ENCODE results near the gene SOBP.

SOBP gene

DNA sequence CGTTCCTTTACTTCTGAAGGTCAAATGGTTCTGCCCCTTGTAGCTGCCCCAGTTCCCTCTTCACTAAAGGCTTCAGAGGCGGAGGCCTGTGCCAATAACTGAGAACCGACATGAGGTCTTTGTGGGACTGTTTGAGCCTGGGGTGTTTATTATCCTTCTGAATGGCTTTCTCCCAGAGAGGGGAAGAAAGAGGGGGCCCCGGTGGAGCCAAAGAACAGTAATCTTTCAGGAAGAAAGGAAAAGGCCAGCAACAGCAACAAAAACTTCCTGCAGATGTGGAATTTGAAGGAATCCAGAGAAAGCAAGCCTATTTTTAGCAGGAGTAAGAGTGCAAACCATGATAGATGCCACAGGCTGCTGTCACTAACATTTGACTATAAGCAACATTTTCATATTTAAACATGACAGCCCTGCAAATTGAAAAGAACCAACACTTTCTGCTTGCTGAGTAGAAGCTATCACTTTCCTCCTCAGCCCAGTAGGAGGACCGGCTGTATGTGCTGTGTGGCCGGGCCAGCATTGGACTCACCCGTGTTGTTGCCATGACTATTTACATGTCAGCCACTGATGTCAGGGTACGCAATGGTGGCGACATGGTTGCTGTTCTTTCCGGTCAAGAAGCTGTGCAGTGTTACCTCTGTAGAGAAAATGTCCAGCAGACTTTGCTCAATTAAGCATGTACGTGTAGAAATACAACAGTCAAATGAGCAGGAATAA is 121.3 kb downstream of the SOBP start:
- in situ Hi-C loops (cut with HindIII; ENCODE audit: low sequenced_read_pairs): no loop called here

DNA sequence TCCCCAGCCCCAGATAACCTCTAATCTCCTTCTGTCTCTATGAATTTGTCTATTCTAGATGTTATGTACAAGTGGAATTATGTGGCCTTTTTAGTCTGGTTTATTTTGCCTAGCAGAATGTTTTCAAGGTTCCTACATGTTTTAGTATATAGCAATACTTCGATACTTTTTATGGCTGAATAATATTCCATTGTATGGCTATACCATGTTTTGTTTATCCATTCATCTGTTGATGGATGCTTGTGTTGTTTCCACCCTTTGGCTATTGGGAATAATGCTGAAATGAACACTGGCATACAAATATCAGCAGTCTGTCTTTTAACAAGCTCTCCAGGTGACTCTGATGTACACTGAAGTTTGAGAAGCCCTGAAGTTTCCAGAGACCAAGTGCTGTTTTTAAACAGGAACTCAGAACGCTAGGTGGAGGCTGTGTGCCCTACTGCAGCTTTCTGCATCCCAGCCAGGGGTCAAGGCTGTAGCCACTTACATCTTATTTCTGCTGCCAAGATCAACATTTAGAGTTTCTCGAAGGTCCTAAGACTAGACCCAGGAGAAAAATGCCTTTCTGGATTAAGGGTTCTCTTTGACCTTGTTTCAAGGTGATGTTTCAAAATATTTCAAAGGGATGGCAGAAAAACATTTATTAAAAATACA is 123.0 kb downstream of the SOBP start:
- in situ Hi-C loops (cut with HindIII; ENCODE audit: low sequenced_read_pairs): no loop called here

DNA sequence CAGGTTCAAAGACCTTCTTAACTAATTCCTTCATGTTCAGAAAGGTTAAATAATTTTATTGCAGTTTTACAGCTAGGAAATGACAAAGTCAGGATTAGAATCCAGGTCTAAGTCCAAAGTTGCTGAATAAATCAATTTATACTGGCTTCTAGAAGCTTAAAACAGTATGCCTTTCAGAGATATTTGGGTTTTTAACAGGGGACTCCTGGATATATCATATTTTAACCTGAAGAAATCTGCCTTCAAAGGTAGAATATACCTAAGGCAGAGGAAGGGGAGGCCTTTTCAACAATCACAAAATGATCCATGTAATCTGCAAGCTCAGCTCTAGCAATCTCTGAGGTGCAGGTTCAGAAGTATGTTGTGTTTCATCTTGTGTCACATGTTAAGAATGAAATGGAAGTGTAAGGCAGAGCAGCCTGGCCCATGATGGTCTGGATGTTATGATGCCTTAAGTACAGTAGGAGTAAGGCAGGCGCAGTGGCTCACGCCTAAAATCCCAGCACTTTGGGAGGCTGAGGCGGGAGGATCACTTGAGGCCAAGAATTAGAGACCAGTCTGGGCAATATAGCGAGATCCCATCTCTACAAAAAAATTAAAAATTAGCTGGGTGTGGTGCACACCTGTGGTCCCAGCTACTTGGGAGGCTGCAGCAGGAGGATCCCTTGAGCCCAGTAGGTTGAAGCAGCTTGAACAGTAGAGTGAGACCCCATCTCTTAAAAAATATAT is 123.9 kb downstream of the SOBP start:
- in situ Hi-C loops (cut with HindIII; ENCODE audit: low sequenced_read_pairs): no loop called here

DNA sequence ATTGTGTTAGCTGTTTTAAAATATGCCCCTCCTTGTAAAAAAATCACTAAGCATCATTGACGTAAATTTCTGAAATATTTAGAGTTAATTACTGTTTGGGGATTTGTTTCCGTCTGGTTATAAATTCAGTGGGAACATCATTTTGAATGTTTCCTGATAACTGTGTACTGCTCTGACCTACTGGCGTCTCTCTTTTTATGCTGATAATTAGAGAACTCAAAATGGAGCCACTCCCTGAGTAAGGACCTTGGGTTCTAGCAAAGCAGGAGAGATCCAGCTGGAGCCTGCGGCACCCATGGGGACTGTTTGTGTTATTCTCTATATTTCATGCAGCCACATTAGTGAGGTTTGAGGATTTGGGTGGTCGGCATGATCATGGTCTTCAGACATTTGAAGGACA is 124.9 kb downstream of the SOBP start:
- in situ Hi-C loops (cut with HindIII; ENCODE audit: low sequenced_read_pairs): no loop called here

DNA sequence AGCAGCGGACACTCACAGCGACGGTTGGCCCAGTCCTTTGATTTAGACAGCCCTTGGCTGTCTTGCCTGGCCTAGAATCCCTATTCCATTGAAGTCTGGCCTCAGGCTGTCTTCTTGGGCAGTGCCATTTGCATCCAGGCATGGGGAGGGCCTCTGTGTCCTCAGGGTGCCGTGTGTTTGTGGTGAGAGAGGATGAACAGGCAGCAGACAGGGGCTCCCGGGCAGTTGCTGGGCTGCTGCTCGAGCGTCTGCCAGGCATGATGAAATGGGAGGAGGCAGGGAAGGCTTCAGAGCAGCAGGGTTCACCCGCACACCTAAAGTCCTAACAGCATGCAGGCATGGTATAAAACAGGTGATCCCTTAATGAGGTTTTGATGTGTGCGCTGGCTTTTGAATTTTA is 126.9 kb downstream of the SOBP start:
- in situ Hi-C loops (cut with HindIII; ENCODE audit: low sequenced_read_pairs): no loop called here

DNA sequence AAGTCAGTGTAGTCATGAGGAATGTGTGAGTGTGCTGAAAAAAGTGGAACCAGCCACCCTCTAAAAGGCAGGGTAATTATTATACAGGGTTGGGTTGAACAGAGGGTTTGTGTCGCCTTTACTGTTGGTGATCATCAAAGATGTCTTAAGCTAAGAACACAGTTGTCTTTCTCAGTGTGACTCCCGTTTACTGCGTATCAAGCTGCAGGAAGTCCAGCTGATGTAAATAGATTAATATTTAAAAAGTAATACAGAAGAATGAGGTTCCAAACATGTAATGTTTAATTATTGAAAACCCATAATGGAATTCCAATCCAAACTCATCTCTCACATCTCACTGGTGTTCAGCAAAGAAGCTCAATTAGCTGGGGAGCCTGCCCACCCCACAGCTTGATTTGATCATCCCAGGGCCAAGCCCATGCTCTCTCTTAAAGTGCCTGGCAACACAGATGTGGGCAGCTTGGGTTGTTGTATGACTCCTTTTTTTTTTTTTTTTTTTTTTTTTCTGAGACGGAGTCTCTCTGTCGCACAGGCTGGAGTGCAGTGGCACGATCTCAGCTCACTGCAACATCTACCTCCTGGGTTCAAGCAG is 127.5 kb downstream of the SOBP start:
- in situ Hi-C loops (cut with HindIII; ENCODE audit: low sequenced_read_pairs): no loop called here

DNA sequence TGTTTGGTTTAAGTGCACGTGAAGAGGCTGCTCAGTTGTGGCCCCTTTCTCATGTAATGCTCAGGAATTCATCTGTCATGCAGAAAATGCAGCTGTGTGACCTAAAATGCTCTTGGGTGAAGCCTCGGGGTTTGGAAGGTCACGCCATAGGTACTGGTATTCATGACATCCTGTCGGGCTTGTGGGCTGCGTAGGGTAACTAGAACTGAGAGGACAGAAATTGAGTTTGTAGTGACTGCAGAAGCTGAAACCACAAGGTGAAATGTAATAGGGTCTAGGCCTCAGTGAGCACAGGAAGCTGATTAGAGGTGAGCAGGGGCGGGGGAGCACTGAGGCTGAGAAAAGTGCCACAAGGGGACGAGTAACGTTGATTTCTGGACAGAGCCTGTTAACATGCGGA is 128.8 kb downstream of the SOBP start:
- in situ Hi-C loops (cut with HindIII; ENCODE audit: low sequenced_read_pairs): no loop called here

DNA sequence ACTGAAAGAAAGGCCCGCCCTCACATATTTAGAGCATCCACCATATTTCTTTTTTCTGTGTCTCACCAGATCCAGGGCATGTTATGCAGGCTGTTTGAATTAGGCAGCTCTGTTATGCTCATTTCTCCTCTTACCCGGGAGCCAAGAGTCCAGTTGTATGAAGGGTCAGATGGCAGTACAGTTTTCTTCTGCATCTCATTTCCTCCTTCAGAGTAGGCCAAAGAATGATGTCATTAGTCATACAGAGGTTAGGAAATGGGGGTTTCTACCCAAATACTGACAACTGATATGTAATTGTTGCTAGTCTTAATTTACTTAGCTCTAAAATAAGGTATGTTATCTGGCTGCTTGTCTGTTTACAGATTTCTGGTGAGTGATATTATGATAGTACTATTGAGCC is 130.8 kb downstream of the SOBP start:
- in situ Hi-C loops (cut with HindIII; ENCODE audit: low sequenced_read_pairs): no loop called here

DNA sequence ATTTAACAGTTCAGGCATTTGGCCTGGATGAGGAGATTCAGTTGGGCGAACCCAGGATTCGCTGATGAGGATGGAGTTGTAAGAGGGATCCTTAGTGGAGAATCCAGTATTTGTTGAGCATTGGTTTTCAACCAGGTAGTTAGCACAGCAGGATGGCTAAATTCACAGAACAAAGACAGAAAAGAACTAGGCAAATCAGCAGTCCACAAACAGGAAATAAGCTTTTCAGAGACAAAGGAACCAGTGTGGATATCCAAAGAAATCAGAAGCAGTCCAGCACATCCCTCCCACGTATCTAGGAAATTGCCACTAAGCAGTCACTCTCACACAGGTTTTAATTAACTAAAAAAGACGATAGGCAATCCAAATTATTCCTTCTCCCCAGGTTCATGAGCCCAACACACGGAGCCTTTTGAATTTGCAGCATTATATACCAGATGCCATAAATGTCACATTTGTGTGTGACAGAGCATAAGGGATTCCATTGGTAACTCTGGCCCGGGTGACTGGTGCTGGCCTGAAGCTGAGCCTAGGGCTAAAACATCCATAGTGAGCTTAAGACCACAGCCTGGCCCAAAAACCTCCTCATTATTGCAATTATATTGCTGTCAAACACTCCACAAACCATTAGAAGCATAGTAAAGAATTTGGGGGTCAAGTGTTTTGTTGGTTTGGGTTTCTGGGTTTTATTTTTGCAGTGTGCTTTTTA is 131.5 kb downstream of the SOBP start:
- in situ Hi-C loops (cut with HindIII; ENCODE audit: low sequenced_read_pairs): no loop called here

DNA sequence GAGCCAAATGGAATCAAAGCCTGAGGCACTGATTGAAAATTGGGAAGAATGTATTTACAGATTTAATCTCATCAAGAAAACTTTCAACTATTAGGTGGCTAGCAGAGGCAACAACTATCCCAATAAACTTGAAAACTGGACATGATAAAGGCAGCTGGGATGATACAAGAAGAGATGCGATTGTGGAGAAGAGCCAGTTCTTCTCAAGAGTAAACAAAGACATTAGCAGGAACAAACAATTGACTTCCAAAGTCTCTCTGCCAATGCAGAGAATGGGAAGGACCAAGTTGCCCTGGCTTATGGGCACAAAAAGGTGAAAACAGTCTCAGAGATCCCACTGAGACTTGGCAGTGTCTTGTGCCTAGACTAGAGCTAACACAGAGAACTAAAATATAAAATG is 132.4 kb downstream of the SOBP start:
- in situ Hi-C loops (cut with HindIII; ENCODE audit: low sequenced_read_pairs): no loop called here

DNA sequence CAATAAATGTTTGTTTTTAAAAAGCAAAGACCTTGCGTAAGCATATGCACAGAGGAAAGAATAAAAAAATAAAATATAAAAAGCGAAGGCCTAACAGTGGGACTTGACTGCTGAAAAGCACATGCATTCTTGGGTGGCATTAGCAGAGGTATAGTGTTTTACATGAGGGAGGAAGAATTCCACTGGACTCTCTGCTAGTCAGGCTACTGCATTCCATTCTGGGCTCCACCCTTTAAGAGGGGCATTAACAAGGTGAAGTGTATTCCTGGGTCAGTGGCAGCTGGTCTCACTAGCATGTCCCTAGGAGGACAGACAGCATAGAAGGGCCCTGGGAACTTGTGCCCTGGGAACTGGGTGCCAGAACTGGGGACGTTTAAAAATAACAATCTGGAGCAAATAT is 134.1 kb downstream of the SOBP start:
- in situ Hi-C loops (cut with HindIII; ENCODE audit: low sequenced_read_pairs): no loop called here

DNA sequence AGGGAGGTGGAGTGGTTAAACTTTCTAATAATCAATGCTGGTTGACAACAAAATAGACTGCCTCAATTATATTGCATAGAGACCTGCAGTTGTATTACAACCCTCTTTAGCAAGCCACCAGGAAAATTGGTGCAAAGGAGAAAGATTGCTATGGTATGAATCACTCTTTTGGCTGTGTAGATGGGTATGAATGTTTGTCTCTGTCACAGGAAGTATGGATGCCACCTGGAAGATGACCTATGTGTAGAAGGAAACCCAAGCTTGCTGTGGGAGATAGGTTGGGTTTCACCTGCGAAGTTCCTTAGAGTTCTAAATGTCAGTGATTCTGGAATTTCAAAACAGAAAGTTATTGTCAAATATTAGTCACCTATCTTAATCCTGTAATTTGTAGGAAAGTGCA is 134.6 kb downstream of the SOBP start:
- in situ Hi-C loops (cut with HindIII; ENCODE audit: low sequenced_read_pairs): no loop called here

DNA sequence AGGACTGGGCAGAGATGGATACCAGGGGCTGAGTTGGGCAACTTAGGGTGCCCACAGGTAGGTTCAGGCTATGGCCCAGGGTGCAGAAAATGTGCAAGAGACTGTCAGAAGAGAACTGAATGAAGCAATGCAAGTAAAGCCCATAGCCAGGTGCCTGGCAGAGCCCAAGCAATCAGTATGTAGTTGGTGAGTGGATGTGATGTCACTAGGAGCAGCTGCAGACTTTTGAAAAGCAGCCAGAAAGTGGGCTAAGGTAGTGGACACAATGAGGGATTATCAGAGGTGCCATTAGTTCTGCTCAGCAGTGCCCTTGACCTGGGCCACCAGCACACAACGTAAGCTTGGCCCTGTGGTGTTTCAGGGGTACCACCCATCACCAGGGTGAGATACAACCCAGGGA is 135.3 kb downstream of the SOBP start:
- in situ Hi-C loops (cut with HindIII; ENCODE audit: low sequenced_read_pairs): no loop called here

DNA sequence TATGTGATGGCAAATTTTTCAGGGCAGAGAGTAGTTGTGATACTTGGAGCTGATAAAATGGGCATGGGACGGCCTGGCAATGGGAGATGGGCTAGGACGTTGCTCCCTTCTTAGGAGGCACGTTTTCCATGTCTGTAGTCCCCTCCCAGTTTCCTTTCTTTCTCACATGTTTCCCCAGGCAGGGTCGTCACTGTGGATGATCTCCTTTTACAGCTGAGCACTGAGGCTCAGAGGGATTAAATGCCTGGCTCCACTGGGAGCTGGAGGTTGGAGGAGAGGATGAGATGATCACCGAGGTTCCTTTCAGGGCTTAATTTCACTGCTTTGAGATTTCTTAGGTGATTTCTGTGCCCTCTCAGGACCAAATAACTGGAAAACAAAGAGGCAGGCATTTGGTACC is 136.7 kb downstream of the SOBP start:
- in situ Hi-C loops (cut with HindIII; ENCODE audit: low sequenced_read_pairs): no loop called here

DNA sequence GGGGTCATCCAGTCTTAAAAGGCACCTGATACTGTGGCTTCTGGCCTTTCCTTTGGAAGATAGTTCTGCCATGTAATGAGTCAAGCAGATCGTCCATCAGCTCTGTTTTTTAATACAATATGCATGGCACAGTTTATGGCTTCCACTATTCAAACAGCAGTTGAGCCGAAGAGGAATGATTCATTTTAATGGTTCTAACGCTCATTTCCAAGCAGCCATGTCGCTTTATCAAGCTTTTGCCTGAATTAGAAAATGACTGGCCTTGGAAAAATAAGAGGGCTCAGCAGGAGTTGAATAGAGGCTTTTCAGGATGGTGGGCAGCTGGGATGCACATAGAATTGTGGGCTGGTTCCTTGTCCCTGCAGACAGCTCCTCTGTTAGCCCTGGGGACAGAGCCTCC is 138.1 kb downstream of the SOBP start:
- in situ Hi-C loops (cut with HindIII; ENCODE audit: low sequenced_read_pairs): no loop called here

DNA sequence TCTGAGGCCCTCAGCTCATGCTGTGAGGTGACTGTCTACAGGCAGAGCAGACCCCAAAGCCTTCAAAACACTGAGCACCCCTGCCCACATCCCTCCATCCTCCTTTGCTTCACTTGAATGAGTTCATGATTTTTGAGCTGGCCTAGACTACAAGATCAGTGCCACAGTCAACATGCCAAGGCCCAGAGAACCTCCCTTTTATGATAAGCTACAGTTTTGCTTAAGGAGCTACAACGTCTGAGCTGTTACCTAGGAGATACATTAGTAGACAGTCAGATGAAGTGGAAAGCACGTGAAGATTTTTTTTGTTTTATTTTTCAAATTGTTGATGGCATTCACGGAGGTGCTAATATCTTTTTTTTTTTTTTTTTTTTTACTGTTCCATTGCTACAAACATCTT is 139.0 kb downstream of the SOBP start:
- in situ Hi-C loops (cut with HindIII; ENCODE audit: low sequenced_read_pairs): no loop called here

DNA sequence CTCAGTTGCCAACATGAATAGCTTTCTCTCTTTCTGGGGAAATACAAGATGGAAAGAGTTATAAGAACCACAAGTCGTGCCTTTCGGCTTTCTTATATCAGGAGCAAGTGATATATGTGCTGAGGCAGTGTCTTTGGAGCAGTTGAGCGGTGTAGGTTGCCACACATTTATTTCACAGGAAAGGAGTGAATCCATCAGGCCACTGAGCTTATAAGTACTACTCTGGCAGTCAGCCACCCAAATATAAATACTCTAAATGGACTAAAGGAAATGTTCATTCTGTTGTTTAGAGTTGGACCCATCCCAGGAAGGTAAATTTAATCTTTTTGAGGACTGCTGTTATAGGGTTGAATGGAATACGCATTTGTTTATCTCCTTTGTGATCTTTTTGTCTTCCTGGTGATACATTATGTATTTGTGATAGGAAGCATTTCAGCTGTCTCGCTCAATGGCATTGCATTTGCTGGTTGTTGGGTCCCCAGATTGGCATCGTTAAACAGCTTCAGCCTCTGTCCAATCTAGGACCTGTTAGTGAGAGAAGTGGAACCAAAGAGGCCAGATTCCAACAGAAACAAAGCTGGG is 139.7 kb downstream of the SOBP start:
- in situ Hi-C loops (cut with HindIII; ENCODE audit: low sequenced_read_pairs): loop anchor here (5.0 kb wide), 1 partner anchor 52 kb away; no protein-coding TSS in a partner anchor

DNA sequence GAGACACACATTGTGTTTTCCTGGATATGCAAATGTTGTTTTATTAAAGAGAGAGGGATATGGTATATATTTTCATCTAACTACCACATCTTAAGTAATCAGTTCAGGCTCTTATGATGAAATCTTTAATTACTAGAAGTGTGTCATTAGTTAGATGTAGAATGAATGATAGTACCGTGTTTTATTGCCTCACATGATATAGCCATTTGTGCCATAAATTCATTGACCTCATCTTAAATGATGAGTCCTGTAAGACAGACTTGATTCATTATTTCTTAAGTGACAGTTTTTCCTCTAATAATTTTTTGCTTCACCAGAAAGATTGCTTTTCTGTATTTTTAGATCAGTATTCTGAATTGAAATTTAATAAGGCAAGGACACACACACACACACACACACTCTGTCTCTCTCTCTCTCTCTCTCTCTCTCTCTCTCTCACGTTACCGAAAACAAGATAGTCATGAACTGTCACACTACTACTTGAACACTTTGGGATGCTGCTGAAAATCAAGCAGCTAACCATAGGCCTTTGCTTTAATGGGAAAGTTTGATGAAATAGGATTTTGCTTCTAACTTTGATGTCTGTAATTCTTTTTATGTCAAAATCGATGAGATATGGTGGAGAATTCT is 140.5 kb downstream of the SOBP start:
- in situ Hi-C loops (cut with HindIII; ENCODE audit: low sequenced_read_pairs): loop anchor here (5.0 kb wide), 1 partner anchor 53 kb away; no protein-coding TSS in a partner anchor

DNA sequence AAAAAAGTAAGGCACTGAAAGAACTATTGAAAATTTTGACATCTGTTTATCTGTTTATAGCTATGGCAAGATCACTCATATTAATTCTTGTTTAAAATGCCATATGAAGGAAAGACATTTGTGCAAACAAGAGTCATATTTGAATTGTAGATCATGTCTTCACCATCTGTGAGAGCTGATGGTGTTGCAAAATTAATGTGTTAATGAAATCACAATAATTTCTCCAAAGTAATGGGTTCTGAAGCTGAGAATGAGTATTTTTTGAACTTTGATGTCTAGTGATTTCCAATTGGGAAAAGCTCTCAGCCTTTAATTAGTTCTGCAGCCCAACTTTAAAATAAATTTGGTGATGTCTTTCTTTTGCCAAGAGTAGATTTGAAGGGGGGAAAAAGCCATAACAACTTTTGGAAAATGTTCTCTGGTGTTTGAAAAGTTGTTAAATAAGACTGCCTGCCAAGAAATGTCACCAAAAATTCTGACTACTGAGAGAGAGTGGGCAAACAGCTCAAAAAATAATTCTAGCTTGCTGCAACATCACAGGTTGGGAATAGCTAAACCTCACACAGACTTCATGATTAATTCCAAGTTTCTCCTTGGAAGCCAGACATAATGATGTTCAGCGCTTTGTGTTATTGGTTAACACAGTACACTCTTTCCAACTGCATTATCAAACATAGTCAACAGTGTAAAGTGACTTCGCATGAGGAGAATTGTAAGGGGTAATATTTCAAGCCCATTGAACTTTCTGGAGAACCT is 142.6 kb downstream of the SOBP start:
- in situ Hi-C loops (cut with HindIII; ENCODE audit: low sequenced_read_pairs): loop anchor here (5.0 kb wide), 1 partner anchor 55 kb away; no protein-coding TSS in a partner anchor

Measured in DLD1 (cell line).